Parathyroid adenoma (tissue), 2 donors: ENCODE measurements around the gene ACTL6B.

ENCODE experiments used
- H2AFZ ChIP-seq: fragments of 300-600 bp; sonication (generic); one replicate; pipeline ENCODE4 v1.7.0; 2017; ENCODE audit warnings: antibody characterized with exemption, mild to moderate bottlenecking
- H3K27ac ChIP-seq: fragments of 300-600 bp; sonication (generic); one replicate; pipeline ENCODE4 v1.7.0; 2017
- H3K27me3 ChIP-seq: fragments of 300-600 bp; sonication (generic); one replicate; pipeline ENCODE4 v1.7.0; 2017; ENCODE audit warnings: low read length; ENCODE audit not compliant: control insufficient read depth, insufficient read depth
- H3K36me3 ChIP-seq: fragments of 300-600 bp; sonication (generic); one replicate; pipeline ENCODE4 v1.7.0; 2017; ENCODE audit warnings: low read length; ENCODE audit not compliant: control insufficient read depth, insufficient read depth
- H3K4me1 ChIP-seq: fragments of 300-600 bp; sonication (generic); one replicate; pipeline ENCODE4 v1.7.0; 2017; ENCODE audit warnings: control low read depth
- H3K4me2 ChIP-seq: fragments of 300-600 bp; sonication (generic); one replicate; pipeline ENCODE4 v1.7.0; 2017; ENCODE audit warnings: low read length
- H3K4me3 ChIP-seq: fragments of 300-600 bp; sonication (generic); one replicate; pipeline ENCODE4 v1.7.0; 2017; ENCODE audit warnings: low read depth, low read length
- H3K79me2 ChIP-seq: fragments of 300-600 bp; sonication (generic); one replicate; pipeline ENCODE4 v1.7.0; 2017; ENCODE audit warnings: control low read depth
- H3K9ac ChIP-seq: fragments of 300-600 bp; sonication (generic); one replicate; pipeline ENCODE4 v1.7.0; 2017; ENCODE audit warnings: mild to moderate bottlenecking
- H3K9me3 ChIP-seq: fragments of 300-600 bp; sonication (generic); one replicate; pipeline ENCODE4 v1.7.0; 2017; ENCODE audit warnings: low read length; ENCODE audit not compliant: control insufficient read depth
- TF ChIP-seq, protein P1 (sequence below): fragments of 300-600 bp; sonication (generic); IDR thresholded peaks from one replicate; pipeline ENCODE4 v1.7.0; 2017; ENCODE audit warnings: antibody characterized with exemption, mild to moderate bottlenecking
- donor health status: primary hyperparathyroidism.

The ACTL6B gene

DNA sequence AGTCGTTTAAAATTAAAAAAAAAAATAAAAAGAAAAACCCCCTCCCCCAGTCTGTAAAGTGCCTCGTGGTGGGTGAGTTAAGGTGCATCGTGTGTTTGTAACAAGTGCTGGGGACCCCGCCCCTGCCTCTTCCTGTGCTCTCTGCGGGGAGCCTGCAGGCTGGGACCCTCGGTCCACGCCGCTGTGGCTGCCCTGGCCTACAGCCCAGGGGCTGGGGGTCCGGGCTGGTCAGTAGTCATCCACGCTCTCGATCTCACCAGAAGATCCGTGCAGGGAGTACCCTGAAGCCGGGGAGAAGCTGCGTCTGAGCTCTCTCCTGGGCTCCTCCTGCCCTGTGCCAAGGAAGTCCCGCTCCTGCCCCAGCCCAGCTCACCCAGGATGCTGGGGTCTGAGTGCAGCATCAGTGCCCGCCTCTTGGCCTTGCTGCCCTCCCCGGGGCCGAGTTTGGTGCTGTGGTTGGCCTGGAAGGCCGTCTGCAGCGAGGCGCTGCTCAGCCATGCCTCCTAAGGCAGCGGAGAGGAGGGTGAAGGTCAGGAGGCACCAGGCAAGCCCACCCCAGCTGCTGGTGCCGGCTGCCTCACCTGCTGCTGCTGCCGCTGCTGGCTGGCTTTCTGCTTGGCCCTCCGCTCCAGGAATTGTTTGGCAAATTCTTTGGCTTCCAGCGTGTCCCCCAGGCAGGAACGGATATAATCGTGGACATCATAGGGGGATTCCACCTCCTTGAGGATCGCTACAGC, 25.4 kb upstream of the ACTL6B start:
- Histone ChIP-seq H3K27me3 (no peaks in the 10 kb centered on the region), H3K4me2 (no peak overlapping the region), H3K79me2 (no peaks in the 10 kb centered on the region), H3K4me1 (no peaks in the 10 kb centered on the region), H3K9me3 (no peaks in the 10 kb centered on the region), H2AFZ (no peak overlapping the region), H3K27ac (no peak overlapping the region), H3K36me3 (no peaks in the 10 kb centered on the region), H3K9ac (no peak overlapping the region), H3K4me3 (no peak overlapping the region)
- TF ChIP-seq, protein P1, sequence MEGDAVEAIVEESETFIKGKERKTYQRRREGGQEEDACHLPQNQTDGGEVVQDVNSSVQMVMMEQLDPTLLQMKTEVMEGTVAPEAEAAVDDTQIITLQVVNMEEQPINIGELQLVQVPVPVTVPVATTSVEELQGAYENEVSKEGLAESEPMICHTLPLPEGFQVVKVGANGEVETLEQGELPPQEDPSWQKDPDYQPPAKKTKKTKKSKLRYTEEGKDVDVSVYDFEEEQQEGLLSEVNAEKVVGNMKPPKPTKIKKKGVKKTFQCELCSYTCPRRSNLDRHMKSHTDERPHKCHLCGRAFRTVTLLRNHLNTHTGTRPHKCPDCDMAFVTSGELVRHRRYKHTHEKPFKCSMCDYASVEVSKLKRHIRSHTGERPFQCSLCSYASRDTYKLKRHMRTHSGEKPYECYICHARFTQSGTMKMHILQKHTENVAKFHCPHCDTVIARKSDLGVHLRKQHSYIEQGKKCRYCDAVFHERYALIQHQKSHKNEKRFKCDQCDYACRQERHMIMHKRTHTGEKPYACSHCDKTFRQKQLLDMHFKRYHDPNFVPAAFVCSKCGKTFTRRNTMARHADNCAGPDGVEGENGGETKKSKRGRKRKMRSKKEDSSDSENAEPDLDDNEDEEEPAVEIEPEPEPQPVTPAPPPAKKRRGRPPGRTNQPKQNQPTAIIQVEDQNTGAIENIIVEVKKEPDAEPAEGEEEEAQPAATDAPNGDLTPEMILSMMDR: no peak

GRCh38 chr7:100680576-100681271, 24.5 kb upstream of the ACTL6B start:
- H3K4me3 ChIP-seq: no peak overlapping the region
- H3K9me3 ChIP-seq: no peaks in the 10 kb centered on the region
- H3K79me2 ChIP-seq: no peaks in the 10 kb centered on the region
- H3K9ac ChIP-seq: no peak overlapping the region
- no peaks in the 10 kb centered on the region for H3K36me3 ChIP-seq
- TF ChIP-seq, protein P1: no peak
- no peaks in the 10 kb centered on the region for H3K4me1 ChIP-seq
- H3K27ac ChIP-seq: no peak overlapping the region
- H3K4me2 ChIP-seq: no peak overlapping the region
- no peak overlapping the region for H2AFZ ChIP-seq
- no peaks in the 10 kb centered on the region for H3K27me3 ChIP-seq

DNA sequence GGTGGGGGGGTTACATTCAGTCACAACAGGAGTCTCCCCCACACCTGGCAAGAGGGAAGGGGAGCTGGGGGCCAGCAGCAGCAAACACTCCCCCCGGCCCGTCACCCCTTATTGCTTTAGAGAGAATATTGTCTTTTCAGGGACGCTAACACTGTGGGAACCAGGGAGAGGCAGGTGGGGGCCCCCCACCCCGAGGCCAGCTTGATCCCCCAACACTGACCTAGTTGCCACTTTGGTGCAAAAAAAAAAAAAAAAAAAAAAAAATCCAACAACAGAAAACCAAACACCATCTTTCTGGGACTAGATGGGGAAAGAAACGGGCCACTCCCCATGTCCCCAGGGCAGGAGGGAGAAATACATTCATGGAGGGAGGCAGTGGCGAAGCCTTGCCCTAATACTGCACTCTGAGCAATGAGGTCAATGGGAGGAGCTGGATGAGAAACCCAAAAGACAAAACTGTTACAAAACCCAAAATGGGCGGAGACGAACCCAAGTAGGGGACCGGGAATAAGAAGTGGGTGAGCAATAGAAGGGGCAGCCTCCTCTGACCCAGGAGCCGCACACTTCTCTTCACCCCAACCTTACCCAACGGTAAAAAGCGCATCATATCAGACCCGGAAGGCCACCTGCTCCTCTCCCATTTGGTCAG, 23.8 kb upstream of the ACTL6B start:
- Histone ChIP-seq H3K36me3 (no peaks in the 10 kb centered on the region), H3K27ac (no peak overlapping the region)

GRCh38 chr7:100679129-100679926, 23.1 kb upstream of the ACTL6B start:
- H2AFZ ChIP-seq: no peak overlapping the region
- no peaks in the 10 kb centered on the region for H3K27me3 ChIP-seq
- H3K9me3 ChIP-seq: no peaks in the 10 kb centered on the region
- H3K9ac ChIP-seq: no peak overlapping the region
- H3K4me2 ChIP-seq: no peak overlapping the region
- no peak overlapping the region for H3K27ac ChIP-seq
- H3K4me1 ChIP-seq: no peaks in the 10 kb centered on the region
- H3K36me3 ChIP-seq: no peaks in the 10 kb centered on the region
- TF ChIP-seq, protein P1: no peak
- H3K79me2 ChIP-seq: no peaks in the 10 kb centered on the region
- no peak overlapping the region for H3K4me3 ChIP-seq

More for the DNA sequence above, 23.8 kb upstream of the ACTL6B start:
- Histone ChIP-seq H3K79me2 (no peaks in the 10 kb centered on the region), H3K4me1 (no peaks in the 10 kb centered on the region), H3K4me3 (no peak overlapping the region), H3K9me3 (no peaks in the 10 kb centered on the region), H3K9ac (no peak overlapping the region), H3K4me2 (no peak overlapping the region), H3K27me3 (no peaks in the 10 kb centered on the region), H2AFZ (no peak overlapping the region)
- TF ChIP-seq, protein P1: no peak
